ENCODE results near the gene TMX1.

- TF ChIP-seq, protein P1, sequence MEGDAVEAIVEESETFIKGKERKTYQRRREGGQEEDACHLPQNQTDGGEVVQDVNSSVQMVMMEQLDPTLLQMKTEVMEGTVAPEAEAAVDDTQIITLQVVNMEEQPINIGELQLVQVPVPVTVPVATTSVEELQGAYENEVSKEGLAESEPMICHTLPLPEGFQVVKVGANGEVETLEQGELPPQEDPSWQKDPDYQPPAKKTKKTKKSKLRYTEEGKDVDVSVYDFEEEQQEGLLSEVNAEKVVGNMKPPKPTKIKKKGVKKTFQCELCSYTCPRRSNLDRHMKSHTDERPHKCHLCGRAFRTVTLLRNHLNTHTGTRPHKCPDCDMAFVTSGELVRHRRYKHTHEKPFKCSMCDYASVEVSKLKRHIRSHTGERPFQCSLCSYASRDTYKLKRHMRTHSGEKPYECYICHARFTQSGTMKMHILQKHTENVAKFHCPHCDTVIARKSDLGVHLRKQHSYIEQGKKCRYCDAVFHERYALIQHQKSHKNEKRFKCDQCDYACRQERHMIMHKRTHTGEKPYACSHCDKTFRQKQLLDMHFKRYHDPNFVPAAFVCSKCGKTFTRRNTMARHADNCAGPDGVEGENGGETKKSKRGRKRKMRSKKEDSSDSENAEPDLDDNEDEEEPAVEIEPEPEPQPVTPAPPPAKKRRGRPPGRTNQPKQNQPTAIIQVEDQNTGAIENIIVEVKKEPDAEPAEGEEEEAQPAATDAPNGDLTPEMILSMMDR (IDR thresholded peaks at IDR 0.05): no peak
- TF ChIP-seq POLR2A (IDR thresholded peaks at IDR 0.05): no peak
- TF ChIP-seq EP300 (IDR thresholded peaks at IDR 0.05): no peak
Observed at GRCh38 chr14:51302295-51303030, 62.4 kb downstream of the TMX1 start.
